Activated CD8-positive, alpha-beta T cell treated with anti-CD3 and anti-CD28 coated beads for 36 hours (primary cell): ENCODE results near the gene DYSF. TPM values are rescaled to one million over a fixed set of nuclear protein-coding genes. Genes with fewer than 3 reads are reported as not detected.

Experiments used
- ATAC-seq: fragments of 200-7000 bp; cut with Tn5 transposase; one replicate; pipeline ENCODE4 v1.10.0; 2021; ENCODE audit warnings: mild to moderate bottlenecking, moderate library complexity
- CTCF ChIA-PET: fragments of 350-600 bp; sonication (Branson Sonifier 250); formaldehyde crosslinking; loops from one replicate; lab custom pipeline; 2021; ENCODE audit warnings: antibody characterized with exemption; lab: Charles Lee
- POLR2A ChIA-PET: fragments of 350-600 bp; sonication (Branson Sonifier 250); formaldehyde crosslinking; loops from one replicate; lab custom pipeline; 2021; ENCODE audit warnings: antibody characterized with exemption; lab: Charles Lee
- DNase-seq: peaks from one replicate; pipeline ENCODE4 v3.0.0-alpha.2; 2020
- H3K27ac Mint-ChIP-seq: one replicate; pipeline ENCODE4 v1.8.0; 2021; ENCODE audit warnings: mild to moderate bottlenecking, mixed read lengths
- H3K27me3 Mint-ChIP-seq: one replicate; pipeline ENCODE4 v1.8.0; 2021; ENCODE audit warnings: mixed read lengths
- H3K36me3 Mint-ChIP-seq: one replicate; pipeline ENCODE4 v1.8.0; 2021; ENCODE audit warnings: low read depth, mixed read lengths
- H3K4me1 Mint-ChIP-seq: one replicate; pipeline ENCODE4 v1.8.0; 2021; ENCODE audit warnings: low read depth, mixed read lengths
- H3K4me3 Mint-ChIP-seq: one replicate; pipeline ENCODE4 v1.8.0; 2021; ENCODE audit warnings: mild to moderate bottlenecking, moderate library complexity, mixed read lengths
- H3K9me3 Mint-ChIP-seq: one replicate; pipeline ENCODE4 v1.8.0; 2021; ENCODE audit warnings: mixed read lengths
- intact Hi-C: fragments of 100-400 bp; cut with micrococcal nuclease; formaldehyde crosslinking; loops from one replicate; pipeline ENCODE4 v1.10.0; 2022
- total RNA-seq, 2 experiments: library from RNA; stranded (reverse); gene quantifications; one replicate each; pipeline ENCODE4 v1.2.3, GENCODE V29; 2021
- TF ChIP-seq, protein P1 (sequence below): fragments of 200-600 bp; IDR thresholded peaks from one replicate; pipeline ENCODE4 v1.8.0; 2022; ENCODE audit warnings: antibody characterized with exemption, mild to moderate bottlenecking

Gene DYSF
- total RNA-seq, 2 experiments from 2014 or later = 3.5 to 3.8 TPM

DNA sequence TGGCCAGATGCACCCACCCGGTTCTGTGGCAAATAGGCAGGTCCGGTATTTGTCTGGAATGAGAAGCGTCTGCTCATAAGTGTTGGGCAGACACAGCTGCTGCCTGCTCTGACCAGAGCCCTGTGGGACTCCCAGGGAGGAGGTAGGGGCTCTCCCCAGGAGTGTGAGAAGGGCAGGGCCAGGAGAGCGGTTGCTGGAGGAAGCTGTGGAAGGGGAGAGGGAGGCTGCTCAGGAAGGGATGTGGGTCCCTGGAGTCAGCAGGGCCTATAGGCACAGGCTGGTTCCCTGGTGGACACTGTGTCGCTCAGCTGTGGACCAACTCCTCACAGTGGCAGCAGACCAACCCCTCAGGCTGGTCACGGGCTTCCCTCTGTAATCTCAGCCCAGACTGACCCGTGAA lies 109.2 kb downstream of the DYSF start:
- intact Hi-C loops = no loop called here
- Mint-ChIP-seq H3K27me3 (no peaks in the 10 kb centered on the region), H3K9me3 (no peaks in the 10 kb centered on the region), H3K4me3 (no peak overlapping the region), H3K4me1 (no peaks in the 10 kb centered on the region), H3K27ac (no peak overlapping the region), H3K36me3 (no peaks in the 10 kb centered on the region)
- TF ChIP-seq, protein P1, sequence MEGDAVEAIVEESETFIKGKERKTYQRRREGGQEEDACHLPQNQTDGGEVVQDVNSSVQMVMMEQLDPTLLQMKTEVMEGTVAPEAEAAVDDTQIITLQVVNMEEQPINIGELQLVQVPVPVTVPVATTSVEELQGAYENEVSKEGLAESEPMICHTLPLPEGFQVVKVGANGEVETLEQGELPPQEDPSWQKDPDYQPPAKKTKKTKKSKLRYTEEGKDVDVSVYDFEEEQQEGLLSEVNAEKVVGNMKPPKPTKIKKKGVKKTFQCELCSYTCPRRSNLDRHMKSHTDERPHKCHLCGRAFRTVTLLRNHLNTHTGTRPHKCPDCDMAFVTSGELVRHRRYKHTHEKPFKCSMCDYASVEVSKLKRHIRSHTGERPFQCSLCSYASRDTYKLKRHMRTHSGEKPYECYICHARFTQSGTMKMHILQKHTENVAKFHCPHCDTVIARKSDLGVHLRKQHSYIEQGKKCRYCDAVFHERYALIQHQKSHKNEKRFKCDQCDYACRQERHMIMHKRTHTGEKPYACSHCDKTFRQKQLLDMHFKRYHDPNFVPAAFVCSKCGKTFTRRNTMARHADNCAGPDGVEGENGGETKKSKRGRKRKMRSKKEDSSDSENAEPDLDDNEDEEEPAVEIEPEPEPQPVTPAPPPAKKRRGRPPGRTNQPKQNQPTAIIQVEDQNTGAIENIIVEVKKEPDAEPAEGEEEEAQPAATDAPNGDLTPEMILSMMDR = no peak
- POLR2A ChIA-PET = no interaction called here
- ATAC-seq (no peak), DNase-seq (no peak)
- CTCF ChIA-PET = no interaction called here

DNA sequence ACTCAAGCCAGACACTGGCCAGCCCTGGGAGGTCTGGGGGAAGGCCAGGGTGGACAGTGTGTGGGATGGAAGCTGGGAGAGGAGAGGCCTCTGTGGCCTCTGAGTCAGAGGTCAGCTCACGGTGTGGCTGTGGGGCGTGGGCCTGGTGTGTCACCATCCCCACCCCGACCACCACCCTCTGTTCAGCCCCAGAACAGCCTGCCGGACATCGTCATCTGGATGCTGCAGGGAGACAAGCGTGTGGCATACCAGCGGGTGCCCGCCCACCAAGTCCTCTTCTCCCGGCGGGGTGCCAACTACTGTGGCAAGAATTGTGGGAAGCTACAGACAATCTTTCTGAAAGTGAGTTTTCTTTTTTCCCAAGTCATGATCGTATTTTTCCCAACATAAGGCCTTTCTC lies 110.5 kb downstream of the DYSF start:
- ChIA-PET CTCF (no interaction called here), POLR2A (no interaction called here)
- Mint-ChIP-seq H3K4me3 (no peak overlapping the region), H3K9me3 (no peaks in the 10 kb centered on the region), H3K4me1 (no peaks in the 10 kb centered on the region), H3K36me3 (no peaks in the 10 kb centered on the region), H3K27ac (no peak overlapping the region), H3K27me3 (no peaks in the 10 kb centered on the region)
- TF ChIP-seq, protein P1 = no peak
- intact Hi-C loops = no loop called here
- DNase-seq (no peak), ATAC-seq (no peak)

DNA sequence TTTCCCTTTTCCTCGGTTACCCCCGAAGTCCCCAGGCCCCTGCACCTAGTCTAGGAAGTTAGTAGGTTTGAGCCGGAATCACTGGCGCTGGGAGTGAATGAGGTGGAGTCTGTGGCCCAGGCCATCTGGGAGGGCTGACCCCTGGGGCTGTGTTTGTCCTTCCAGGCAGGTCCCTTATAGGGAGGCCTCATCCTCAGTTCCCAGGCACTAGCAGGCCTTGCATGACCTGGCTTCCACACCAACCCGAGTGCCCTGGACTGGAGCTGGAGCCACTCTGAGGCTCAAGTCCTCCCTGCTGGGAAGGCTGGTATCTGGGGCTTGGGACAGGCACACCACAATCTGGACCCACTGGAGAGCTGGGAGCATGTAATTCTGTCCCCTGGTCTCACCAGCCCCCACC lies 111.0 kb downstream of the DYSF start:
- no peaks in the 10 kb centered on the region for H3K9me3 Mint-ChIP-seq
- H3K27ac Mint-ChIP-seq = no peak overlapping the region
- DNase-seq (no peak), ATAC-seq (no peak)
- TF ChIP-seq, protein P1 = no peak
- intact Hi-C loops = no loop called here
- no peaks in the 10 kb centered on the region for H3K4me1 Mint-ChIP-seq
- no peaks in the 10 kb centered on the region for H3K27me3 Mint-ChIP-seq
- ChIA-PET POLR2A (no interaction called here), CTCF (no interaction called here)
- H3K36me3 Mint-ChIP-seq = no peaks in the 10 kb centered on the region
- H3K4me3 Mint-ChIP-seq = no peak overlapping the region

DNA sequence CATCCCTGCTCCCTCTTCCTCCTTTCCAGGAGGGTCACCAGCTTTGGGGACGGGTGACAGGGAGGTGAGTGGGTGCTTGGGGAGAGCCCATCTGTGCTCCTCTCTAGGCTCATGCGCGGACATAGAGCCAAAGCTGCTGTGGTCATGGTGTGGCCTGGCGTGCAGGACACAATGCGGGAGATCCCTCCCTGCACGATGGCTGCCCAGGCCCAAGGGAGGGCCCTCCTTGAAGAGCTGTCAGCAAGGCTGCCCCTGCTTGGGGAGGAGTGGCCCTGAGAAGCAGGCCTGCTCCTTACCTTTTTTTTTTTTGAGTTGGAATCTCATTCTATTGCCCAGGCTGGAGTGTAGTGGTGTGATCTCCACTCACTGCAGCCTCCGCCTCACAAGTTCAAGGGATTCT lies 111.4 kb downstream of the DYSF start:
- no peak for DNase-seq
- H3K27ac Mint-ChIP-seq = no peak overlapping the region
- H3K36me3 Mint-ChIP-seq = no peaks in the 10 kb centered on the region
- ChIA-PET CTCF (no interaction called here), POLR2A (no interaction called here)
- no peaks in the 10 kb centered on the region for H3K27me3 Mint-ChIP-seq
- TF ChIP-seq, protein P1 = no peak
- intact Hi-C loops = no loop called here
- no peaks in the 10 kb centered on the region for H3K4me1 Mint-ChIP-seq
- no peak overlapping the region for H3K4me3 Mint-ChIP-seq
- no peaks in the 10 kb centered on the region for H3K9me3 Mint-ChIP-seq
- no peak for ATAC-seq

DNA sequence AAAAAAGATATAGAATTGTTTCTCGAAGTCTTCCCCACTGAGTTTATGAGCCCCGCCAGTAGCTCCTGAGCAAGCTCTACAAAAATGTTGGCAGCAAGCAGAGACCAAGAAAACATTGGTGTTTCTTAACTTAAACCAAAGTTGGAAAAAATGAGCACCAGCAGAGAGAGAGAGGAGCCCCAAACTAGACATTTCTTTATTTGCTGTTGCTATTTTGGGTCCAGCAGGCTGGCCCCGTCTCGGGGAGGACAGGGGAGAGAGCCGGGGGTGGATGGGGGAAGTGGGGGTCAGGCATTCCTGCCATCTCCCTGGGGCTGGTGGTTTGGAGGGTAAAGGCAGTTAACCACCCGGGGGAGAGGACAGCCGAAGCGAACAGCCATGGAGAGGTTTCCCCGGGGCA lies 113.0 kb downstream of the DYSF start:
- TF ChIP-seq, protein P1 = no peak
- Mint-ChIP-seq H3K4me1 (no peaks in the 10 kb centered on the region), H3K27me3 (no peaks in the 10 kb centered on the region), H3K27ac (no peak overlapping the region), H3K4me3 (no peak overlapping the region), H3K36me3 (peaks cover 2% of the 10 kb centered on the region), H3K9me3 (no peaks in the 10 kb centered on the region)
- CTCF ChIA-PET = no interaction called here
- ATAC-seq = no peak
- no peak for DNase-seq
- intact Hi-C loops = no loop called here
- POLR2A ChIA-PET = no interaction called here
